NCI-H2029 treated with DMSO at 0.1 percent for 48 hours (cell line): ENCODE measurements around the gene RYR3.

Experiments used
- DNase-seq: peaks from one replicate; lab custom pipeline; 2025; lab: John Stamatoyannopoulos, UW

The RYR3 gene

GRCh38 chr15:33310481-33311311 lies at the start of gene RYR3:
TSS of gene RYR3 (plus strand) at chr15:33310967. CDS start at chr15:33311046, 79 bp downstream.
- peak; percentile 4 for DNase-seq

GRCh38 chr15:33262306-33262705 lies 48.5 kb upstream of the RYR3 start:
- no peak for DNase-seq

- DNase-seq: no peak
Measured at GRCh38 chr15:33277689-33278088, 33.1 kb upstream of the RYR3 start.

- no peak for DNase-seq
Measured at GRCh38 chr15:33278816-33279612, 31.8 kb upstream of the RYR3 start.

- DNase-seq: no peak
Measured at GRCh38 chr15:33279613-33280205, 31.1 kb upstream of the RYR3 start.

GRCh38 chr15:33282226-33283020 lies 28.3 kb upstream of the RYR3 start:
- DNase-seq: no peak

GRCh38 chr15:33283576-33283975 lies 27.2 kb upstream of the RYR3 start:
- DNase-seq: no peak

- DNase-seq: peak; percentile 69
Measured at GRCh38 chr15:33284336-33284735, 26.4 kb upstream of the RYR3 start.

- DNase-seq: peak; percentile 11
Measured at GRCh38 chr15:33292717-33293307, 18.0 kb upstream of the RYR3 start.

- no peak for DNase-seq
Measured at GRCh38 chr15:33293713-33294334, 16.9 kb upstream of the RYR3 start.

GRCh38 chr15:33296050-33296449 lies 14.7 kb upstream of the RYR3 start:
- DNase-seq: no peak

- DNase-seq: no peak
Measured at GRCh38 chr15:33296856-33297255, 13.9 kb upstream of the RYR3 start.

- no peak for DNase-seq
Measured at GRCh38 chr15:33298631-33299030, 12.1 kb upstream of the RYR3 start.

- DNase-seq: no peak
Measured at GRCh38 chr15:33304924-33305323, 5.8 kb upstream of the RYR3 start.

- DNase-seq: no peak
Measured at GRCh38 chr15:33309602-33310276, 1.0 kb upstream of the RYR3 start.

GRCh38 chr15:33311312-33311971 lies 675 bp downstream of the RYR3 start:
- no peak for DNase-seq

GRCh38 chr15:33313491-33313890 lies 2.7 kb downstream of the RYR3 start:
- no peak for DNase-seq

GRCh38 chr15:33314069-33314468 lies 3.3 kb downstream of the RYR3 start:
- no peak for DNase-seq

GRCh38 chr15:33315044-33315443 lies 4.3 kb downstream of the RYR3 start:
- DNase-seq: no peak

GRCh38 chr15:33317896-33318295 lies 7.1 kb downstream of the RYR3 start:
- DNase-seq: no peak
